NCI-H1417 (cell line): ENCODE data around the gene MAP9.
"Not testable (repeated sequence)": the region's sequence is repeated elsewhere in the genome, so short reads cannot be mapped to it uniquely, and the experiment has no call there.

Source experiments
- DNase-seq, 3 experiments: peaks; one replicate each; lab custom pipeline; 2025; lab: John Stamatoyannopoulos, UW

MAP9 gene

DNA sequence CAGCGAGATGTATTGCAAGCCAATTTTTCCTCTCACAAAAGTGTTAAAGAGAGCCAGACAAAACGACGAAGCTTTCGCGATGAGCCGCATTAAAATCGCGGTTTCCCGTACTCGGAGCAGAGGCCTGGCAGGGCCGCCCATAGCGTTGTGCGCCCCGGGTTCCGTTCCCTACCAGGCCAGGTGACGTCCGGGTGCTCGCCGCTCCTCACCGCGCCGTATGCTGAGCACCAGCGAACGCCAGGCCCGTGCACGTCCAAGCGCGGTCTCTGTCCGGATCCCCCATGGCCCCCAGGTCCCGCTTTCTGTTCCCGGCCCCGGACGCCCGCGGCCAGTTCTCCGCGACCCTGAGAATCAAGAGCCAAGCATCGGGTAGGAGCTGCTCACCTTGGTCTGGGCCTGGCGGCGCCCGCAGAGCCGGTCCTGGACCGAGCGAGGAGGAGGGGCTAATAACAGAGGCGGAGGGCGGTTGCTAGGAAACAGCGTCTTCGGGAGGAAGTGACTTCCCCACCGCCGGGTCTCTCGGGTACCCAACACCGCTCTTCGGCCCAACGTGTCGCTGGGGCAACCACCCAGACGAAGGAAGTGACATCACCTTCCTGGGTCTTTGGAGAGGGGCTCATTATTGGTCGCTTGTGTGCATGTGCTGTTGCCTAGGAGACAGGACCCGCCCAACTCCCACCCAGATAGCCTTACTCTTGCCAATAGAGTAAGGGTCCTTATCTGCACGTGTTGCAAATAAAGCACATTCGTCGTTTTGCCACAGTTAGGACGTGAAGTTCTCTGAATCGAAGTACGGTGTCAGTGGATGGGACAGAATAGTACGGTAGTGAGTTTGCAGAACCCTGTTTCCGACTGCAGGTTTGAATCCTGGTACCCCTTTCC lies at the start of gene MAP9:
Gene MAP9, minus strand, starts transcription at position 579 of the 882 bp plus-strand sequence. CDS start 1,115 bp downstream, outside the sequence.
- peak; percentile 85 to 99 (median 98) for DNase-seq

GRCh38 chr4:155424778-155425177 lies 48.0 kb upstream of the MAP9 start:
- DNase-seq = not testable (repeated sequence)

DNA sequence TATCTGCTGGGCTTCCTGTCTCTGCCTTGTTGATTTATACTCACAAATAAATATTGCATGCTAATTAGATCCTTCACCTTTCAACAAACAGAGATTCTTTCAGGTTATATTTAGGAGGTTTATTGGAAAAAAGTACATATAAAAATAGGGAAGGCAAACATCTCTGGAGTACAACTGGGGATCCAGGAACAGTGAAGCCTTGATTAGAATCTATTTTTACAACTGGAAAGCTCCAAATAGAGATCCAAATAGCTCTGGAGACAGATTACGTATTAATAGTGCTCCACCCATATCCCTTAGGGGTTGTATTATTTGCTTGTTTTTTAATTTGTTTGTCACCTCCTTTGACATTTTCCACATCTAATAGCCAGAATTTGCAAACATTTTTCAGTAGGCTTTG lies 46.9 kb upstream of the MAP9 start:
- no peak for DNase-seq

GRCh38 chr4:155419266-155419665 lies 42.5 kb upstream of the MAP9 start:
- no peak for DNase-seq

DNA sequence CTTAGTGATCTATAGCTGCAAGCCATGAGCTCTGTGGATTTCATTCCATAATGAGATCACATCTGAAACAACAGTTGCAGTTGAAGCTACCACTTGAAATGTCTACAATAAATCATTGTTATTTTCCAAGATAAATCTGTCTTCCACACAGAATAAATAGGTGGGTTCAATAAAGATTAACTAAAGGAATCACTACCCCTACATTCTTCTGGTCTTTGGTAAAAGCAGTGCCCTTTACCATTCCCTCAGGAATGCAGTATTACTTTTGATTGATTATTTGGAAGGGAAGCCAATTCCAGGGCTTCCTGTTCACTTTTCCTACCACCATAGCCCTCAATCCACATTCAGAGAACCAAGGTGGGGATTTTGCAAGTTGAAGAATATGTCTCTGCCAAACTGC lies 38.9 kb upstream of the MAP9 start:
- no peak for DNase-seq

GRCh38 chr4:155413451-155413850 lies 36.7 kb upstream of the MAP9 start:
- DNase-seq = no peak

GRCh38 chr4:155411546-155411945 lies 34.8 kb upstream of the MAP9 start:
- DNase-seq = no peak

GRCh38 chr4:155408796-155409195 lies 32.0 kb upstream of the MAP9 start:
- no peak for DNase-seq

- DNase-seq = no peak
Observed at GRCh38 chr4:155407480-155407879, 30.7 kb upstream of the MAP9 start.

GRCh38 chr4:155405059-155405458 lies 28.3 kb upstream of the MAP9 start:
- no peak for DNase-seq

DNA sequence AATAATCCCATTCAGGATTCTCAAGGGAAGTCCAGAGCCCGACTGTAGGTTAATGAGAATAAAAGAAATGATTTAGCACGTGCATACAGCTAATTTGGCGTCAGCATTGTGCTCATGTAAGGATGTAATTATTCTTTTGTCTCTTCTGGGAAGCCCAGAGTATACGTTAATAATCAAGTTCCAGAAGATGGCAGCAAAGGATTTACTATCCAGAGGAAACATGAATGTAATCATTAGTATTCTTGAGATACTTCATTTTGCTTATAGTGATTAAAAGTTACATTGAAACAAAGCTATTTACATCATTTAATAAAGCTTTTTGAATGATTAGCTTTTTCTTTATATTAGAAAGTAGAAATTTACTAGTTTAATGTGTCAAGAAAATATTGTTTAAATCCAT lies 27.1 kb upstream of the MAP9 start:
- peak in 2 of 3 experiments; percentile 54 to 86 for DNase-seq

DNA sequence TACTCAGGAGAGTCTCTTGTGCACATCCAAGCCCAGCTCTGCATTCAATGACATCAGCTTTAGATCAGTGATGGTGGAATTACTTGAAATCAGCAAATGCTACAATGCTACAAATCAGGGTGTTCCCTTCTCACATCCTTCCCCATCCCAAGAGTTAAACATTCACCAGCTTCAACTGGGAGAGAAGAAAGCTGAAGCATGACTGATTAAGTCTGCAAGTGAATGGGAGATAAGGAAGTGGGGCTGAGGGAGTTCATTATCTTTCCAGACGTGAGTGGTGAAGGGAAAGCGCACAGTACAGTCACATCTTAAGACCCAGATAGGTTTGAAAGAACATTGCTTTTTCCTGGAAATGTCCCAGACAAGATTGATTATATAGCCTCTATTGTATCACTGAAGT lies 26.2 kb upstream of the MAP9 start:
- DNase-seq = peak in 1 of 3 experiments; percentile 32

DNA sequence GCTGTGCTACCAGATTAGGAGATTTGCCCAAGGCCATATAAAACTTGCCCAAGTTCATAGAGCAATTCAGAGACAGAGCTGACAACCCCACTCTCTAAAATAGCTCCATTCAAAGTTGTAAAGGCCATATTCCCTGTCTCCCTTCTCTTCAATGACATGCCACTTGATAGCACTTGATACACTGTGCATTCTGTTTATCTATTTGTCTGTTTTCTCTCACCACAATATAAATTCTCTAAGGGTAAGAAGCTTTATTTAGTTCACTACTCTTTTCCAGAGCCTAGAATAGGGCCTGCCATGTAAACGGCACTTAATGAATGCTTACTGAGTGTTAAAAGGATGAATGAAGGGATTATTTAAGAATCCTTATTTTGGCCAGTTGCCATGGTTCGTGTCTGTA lies 24.1 kb upstream of the MAP9 start:
- DNase-seq = no peak

GRCh38 chr4:155399974-155400697 lies 23.4 kb upstream of the MAP9 start:
- DNase-seq = no peak

- no peak for DNase-seq
Observed at GRCh38 chr4:155392481-155393184, 15.9 kb upstream of the MAP9 start.

- DNase-seq = no peak
Observed at GRCh38 chr4:155391932-155392331, 15.2 kb upstream of the MAP9 start.

DNA sequence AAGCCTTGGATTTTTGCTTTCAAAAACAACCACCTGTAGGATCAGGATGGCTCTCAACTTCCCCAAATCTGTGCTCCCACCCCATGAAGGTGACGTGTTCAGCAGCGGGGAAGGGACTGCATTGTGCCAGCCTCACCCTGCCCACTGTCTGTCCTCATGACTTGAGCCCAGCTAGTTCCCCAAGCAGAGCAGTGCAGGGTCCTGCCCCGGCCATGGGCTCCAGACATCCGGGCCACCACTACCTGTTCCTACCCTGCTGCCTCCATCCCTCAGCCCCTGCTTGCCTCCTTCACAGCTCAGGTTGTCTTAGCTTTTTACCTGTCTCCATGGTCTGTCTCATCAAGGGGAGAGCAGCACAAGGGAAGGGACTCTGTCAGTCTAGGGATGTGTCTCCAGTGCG lies 11.4 kb upstream of the MAP9 start:
- DNase-seq = no peak

DNA sequence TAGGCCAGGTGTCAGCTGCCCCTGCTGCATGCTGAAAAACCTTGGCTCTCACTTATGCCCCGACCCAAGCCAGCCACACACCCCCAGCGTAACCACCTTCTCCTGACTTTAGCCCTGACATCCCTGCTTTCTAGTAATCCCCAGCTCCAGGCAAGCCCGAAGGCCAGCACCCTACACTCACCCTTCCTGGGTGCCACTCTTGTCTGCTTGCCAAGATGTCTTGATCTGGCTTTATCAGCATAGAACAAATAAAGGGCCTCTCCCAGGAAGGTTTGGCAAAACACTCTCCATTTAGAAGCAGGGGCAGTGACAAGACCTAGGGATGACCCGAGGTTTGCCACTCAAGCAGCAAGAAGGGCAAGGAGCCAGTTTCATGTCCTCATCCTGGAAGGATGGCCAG lies 6.8 kb upstream of the MAP9 start:
- no peak for DNase-seq

DNA sequence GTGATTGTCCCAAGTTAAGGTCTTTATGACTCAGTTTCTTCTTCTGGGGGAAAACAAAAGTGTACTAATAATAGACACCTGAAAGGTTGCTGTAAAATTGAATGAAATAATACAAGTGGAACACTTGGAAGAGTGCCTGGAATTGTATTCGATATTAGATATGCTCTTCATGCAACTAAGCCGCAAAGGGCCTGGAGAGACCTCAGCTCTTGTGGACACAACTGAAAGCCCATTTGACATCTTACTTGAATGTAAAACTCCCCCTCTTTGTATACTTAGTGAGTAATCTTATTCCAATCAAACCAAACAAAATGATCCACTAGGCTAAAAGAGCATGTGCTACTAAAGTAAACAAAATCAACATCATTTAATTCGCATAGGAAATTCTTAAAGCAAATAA lies 511 bp upstream of the MAP9 start:
- no peak for DNase-seq

GRCh38 chr4:155371432-155372043 lies 5.2 kb downstream of the MAP9 start:
- peak in 1 of 3 experiments; percentile 54 for DNase-seq

DNA sequence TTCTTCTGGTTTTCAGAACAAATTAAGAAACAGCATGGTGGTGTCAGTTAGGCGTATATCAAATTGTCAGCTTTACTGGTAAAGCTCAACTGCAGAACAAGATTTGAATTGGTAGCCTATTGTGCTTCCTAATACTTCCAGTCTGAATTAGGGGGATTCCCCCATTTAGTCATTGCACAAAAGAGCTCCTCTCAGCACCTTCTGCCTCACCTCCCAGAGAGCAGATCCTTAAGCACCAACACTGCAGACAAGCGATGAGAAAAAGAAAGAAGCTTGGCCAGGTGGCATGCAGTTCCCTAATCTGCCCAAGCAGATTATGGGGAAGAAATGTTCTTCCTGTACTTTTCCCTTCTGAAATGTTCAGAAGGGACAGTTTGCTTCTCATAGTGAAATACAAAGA lies 9.2 kb downstream of the MAP9 start:
- no peak for DNase-seq

DNA sequence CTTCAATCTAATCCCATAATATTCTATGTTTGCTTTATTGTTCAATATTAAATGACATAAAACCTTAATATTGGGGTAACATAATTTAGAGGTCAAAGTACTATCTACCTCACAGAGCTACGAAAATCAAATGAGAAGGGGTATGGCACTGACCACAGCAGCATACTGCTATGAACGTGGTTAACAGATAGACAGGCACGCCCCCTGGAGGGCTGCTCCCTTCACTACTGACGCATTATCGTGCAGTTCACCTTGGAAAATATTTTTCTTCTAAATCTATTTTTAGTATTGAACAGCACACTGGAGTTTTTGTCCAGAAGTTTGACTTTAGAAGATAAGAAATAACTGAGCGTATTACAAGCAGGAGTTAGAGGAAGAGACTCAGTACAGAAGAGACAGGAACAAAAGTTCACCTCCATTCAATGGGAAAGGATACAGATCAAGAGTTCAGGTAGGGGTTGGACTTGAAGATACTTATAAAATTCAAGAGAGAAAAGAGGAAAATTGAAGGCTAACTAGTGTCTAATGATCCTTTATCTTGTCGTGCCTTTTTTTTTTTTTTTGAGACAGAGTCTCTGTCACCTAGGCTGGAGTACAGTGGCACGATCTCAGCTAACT lies 22.7 kb downstream of the MAP9 start:
- peak in 2 of 3 experiments; percentile 5 to 53 for DNase-seq
